Activated T-helper 17 cell treated with anti-CD3 and anti-CD28 coated beads, Interleukin-2, amount 50 U/mL, for 72 hours (primary cell): ENCODE data around the gene FTCD. TPM values are rescaled to one million over a fixed set of nuclear protein-coding genes. Genes with fewer than 3 reads are reported as not detected.
"Not testable (repeated sequence)": the region's sequence is repeated elsewhere in the genome, so short reads cannot be mapped to it uniquely, and the experiment has no call there.

Experiments
- ATAC-seq: fragments of 150-1000 bp; cut with Tn5 transposase; replicated peaks from 2 replicates; pipeline ENCODE4 v1.10.0; 2021; ENCODE audit warnings: mild to moderate bottlenecking, moderate library complexity
- H3K27ac Mint-ChIP-seq: one replicate; pipeline ENCODE4 v1.8.0; 2022; ENCODE audit warnings: mixed read lengths
- H3K27me3 Mint-ChIP-seq: one replicate; pipeline ENCODE4 v1.8.0; 2022; ENCODE audit warnings: mixed read lengths
- H3K36me3 Mint-ChIP-seq: one replicate; pipeline ENCODE4 v1.8.0; 2022; ENCODE audit warnings: low read depth, mild to moderate bottlenecking, mixed read lengths
- H3K4me1 Mint-ChIP-seq: one replicate; pipeline ENCODE4 v1.8.0; 2022; ENCODE audit warnings: mixed read lengths
- H3K4me3 Mint-ChIP-seq: one replicate; pipeline ENCODE4 v1.8.0; 2022; ENCODE audit warnings: mild to moderate bottlenecking, mixed read lengths
- H3K9me3 Mint-ChIP-seq: one replicate; pipeline ENCODE4 v1.8.0; 2022; ENCODE audit warnings: mixed read lengths
- total RNA-seq, 2 donors: library from RNA; stranded (reverse); gene quantifications; one replicate each; pipeline ENCODE4 v1.2.3, GENCODE V29; 2022

Gene FTCD
- total RNA-seq, 2 donors from 2014 or later: 0.24 TPM; not detected in 1

GRCh38 chr21:46181953-46182547 is 26.7 kb upstream of the FTCD start:
- Mint-ChIP-seq H3K36me3 (no peaks in the 10 kb centered on the region), H3K27ac (no peak overlapping the region), H3K9me3 (no peaks in the 10 kb centered on the region), H3K4me1 (no peaks in the 10 kb centered on the region), H3K4me3 (no peak overlapping the region), H3K27me3 (no peaks in the 10 kb centered on the region)
- ATAC-seq: no peak

GRCh38 chr21:46181436-46181835 is 26.1 kb upstream of the FTCD start:
- peaks cover under 1% of the 10 kb centered on the region for H3K9me3 Mint-ChIP-seq
- no peak overlapping the region for H3K4me3 Mint-ChIP-seq
- ATAC-seq: no peak
- H3K27ac Mint-ChIP-seq: no peak overlapping the region
- no peaks in the 10 kb centered on the region for H3K27me3 Mint-ChIP-seq
- H3K4me1 Mint-ChIP-seq: no peaks in the 10 kb centered on the region
- no peaks in the 10 kb centered on the region for H3K36me3 Mint-ChIP-seq

DNA sequence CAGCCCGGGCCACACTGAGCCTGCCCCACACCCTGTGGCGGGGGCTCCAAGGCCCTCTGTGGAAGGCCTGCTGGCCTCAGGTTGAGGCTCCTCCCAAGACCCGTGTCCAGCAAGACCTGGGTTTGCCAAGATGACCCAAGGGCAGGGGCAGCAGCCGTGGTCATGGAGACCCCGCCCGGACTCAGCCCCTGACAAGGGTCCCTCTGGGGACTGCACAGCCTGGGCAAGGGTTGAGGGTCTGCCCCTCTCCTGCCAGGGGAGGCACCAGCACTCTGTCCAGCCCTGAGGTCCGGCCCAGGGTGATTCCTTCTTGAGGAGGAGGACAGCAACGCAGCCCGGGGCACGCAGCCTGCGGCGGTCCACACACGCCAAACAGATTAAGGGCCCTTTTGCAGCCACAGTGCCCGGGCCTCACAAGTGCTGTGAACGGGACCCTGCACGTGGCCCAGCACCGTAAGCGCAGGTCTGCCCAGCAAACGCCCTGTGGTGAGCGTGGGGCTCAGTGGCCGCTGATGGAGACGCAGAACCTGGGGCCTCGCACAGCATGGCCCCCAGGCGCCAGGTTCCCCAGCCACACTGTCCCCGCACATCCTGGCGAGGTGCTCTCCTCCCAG is 25.5 kb upstream of the FTCD start:
- no peak for ATAC-seq
- Mint-ChIP-seq H3K36me3 (no peaks in the 10 kb centered on the region), H3K9me3 (peaks cover 3% of the 10 kb centered on the region), H3K27ac (no peak overlapping the region), H3K27me3 (peaks cover 3% of the 10 kb centered on the region), H3K4me3 (no peak overlapping the region), H3K4me1 (no peaks in the 10 kb centered on the region)

DNA sequence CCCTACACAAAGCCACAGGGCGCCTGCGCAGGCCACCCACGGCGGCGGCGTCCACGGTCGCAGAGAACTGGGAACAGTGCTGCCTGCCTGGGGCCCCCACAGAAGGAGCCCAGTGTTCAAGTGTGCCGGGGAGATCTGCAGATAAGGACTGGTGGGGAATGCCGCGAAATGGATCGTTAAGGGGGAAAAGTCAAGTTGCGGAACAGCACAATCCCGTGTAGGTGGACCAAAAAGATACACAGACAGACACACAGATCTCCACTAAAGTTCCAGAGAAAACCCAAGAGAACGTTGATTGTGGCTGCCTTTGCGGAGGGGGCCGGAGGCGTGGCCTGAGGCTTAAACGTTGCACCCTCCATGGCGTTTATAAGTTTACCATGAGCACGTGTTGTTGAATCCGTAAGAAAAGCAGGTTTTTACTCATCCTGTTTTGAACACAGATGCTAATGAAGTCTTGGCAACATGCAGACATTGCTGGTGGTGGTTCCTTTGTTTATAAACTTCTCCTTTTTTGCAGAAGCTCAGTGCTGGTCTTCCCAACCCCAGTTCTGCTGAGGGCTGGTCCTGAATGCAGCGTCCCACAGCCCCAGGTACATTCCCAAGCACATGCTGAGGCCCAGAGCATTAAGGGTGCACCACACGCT is 24.8 kb upstream of the FTCD start:
- Mint-ChIP-seq H3K4me3 (no peak overlapping the region), H3K9me3 (peaks cover 3% of the 10 kb centered on the region), H3K36me3 (no peaks in the 10 kb centered on the region), H3K27me3 (peaks cover 3% of the 10 kb centered on the region), H3K27ac (no peak overlapping the region), H3K4me1 (no peaks in the 10 kb centered on the region)
- ATAC-seq: no peak

- Mint-ChIP-seq H3K4me1 (no peaks in the 10 kb centered on the region), H3K27me3 (peaks cover 8% of the 10 kb centered on the region), H3K27ac (no peak overlapping the region), H3K36me3 (no peaks in the 10 kb centered on the region), H3K9me3 (peaks cover 8% of the 10 kb centered on the region), H3K4me3 (no peak overlapping the region)
- no peak for ATAC-seq
Measured at GRCh38 chr21:46179708-46180078, 24.3 kb upstream of the FTCD start.

DNA sequence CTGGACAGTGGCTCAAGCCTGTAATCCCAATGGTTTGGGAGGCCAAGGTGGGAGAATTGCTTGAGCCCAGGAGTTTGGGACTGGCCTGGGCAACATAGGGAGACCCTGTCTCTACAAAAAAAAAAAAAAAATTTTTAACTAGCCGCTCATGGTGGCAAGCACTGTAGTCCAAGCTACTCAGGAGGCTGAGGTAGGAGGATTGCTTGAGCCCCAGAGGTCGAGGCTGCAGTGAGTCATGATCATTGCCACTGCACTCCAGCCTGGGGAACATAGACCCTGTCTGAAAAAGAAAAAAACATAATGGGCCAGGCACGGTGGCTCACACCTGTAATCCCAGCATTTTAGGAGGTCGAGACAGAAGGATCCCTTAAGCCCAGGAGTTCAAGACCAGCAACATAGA is 23.6 kb upstream of the FTCD start:
- Mint-ChIP-seq H3K4me3 (no peak overlapping the region), H3K27ac (no peak overlapping the region), H3K27me3 (peaks cover 13% of the 10 kb centered on the region), H3K4me1 (no peaks in the 10 kb centered on the region), H3K36me3 (no peaks in the 10 kb centered on the region), H3K9me3 (peaks cover 13% of the 10 kb centered on the region)
- no peak for ATAC-seq

DNA sequence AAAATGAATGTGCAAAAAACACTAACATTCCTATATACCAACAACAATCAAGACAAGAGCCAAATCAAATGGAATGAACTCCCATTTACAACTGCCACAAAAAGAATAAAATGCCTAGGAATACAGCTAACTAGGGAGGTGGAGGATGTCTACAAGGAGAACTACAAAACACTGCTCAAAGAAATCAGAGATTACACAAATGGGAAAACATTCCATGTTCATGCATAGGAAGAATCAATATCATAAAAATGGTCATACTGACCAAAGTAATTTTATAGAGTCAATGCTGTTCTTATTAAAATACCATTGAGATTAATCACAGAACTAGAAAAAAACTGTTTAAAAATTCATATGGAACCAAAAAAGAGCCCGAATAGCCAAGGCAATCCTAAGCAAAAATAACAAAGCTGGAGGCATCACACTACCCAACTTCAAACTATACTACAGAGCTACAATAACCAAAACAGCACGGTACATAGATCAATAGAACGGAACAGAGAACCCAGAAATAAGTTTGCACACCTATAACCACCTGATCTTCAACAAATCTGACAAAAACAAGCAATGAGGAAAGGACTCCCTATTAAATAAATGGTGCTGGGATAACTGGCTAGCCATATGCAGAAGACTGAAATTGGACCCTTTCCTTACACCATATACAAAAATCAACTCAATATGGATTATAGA is 21.2 kb upstream of the FTCD start:
- H3K4me3 Mint-ChIP-seq, H3K27ac Mint-ChIP-seq, H3K36me3 Mint-ChIP-seq, H3K4me1 Mint-ChIP-seq, ATAC-seq: not testable (repeated sequence)
- Mint-ChIP-seq H3K9me3 (peaks cover 13% of the 10 kb centered on the region), H3K27me3 (peaks cover 13% of the 10 kb centered on the region)

DNA sequence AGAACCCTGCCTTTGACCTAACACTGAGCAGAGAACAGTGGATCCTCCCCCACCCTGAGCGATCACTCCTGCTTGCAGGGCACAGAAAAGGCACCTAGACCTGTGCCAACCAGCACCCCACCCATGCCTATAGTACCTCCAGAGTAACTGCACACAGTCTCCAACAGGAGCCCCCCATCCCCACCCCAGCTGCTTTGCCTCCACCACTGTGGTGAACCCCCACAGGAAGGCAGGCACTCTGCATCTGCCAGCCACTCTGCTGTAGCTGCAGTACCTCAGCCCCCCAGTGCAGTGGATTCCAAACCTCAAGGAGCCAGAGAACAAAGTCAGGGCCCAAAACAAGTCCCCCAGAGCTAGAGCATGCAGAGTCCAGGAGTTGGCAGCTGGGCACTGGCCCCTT is 18.2 kb upstream of the FTCD start:
- Mint-ChIP-seq H3K4me1 (no peaks in the 10 kb centered on the region), H3K9me3 (peaks cover 13% of the 10 kb centered on the region), H3K27me3 (peaks cover 13% of the 10 kb centered on the region), H3K27ac (no peak overlapping the region), H3K4me3 (no peak overlapping the region), H3K36me3 (no peaks in the 10 kb centered on the region)
- ATAC-seq: no peak

DNA sequence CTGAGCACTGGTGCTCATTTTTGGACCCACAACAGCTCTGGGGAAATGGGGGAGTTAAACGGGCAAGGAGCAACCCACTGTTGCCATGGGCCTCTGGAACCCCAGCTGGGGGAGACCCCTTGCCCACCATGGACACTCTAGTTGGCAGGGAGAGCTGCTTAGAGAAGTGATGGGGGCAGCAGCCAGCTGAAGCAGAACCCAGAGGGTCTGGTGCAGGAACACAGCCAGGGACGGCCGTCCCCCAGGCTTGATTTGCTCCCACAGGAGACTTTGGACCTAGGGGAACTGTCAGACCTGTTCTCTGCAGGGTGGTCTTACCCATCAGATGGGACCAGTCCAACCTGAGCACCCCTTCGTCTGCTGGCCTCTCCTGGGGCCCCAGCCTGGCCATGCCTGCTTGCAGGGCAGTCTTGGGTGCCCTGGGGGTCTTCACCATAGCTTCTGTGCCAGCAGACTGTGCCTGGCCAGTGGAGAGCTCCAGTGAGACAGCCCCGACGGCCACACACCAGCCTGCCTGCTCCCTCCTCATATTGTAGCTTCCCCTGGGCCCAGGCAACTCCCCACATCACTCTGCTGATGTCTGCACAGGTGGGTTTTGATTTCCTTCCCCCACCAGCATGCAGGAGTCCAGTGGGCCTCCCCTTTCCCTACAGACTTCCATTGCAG is 17.6 kb upstream of the FTCD start:
- Mint-ChIP-seq H3K9me3 (peaks cover 13% of the 10 kb centered on the region), H3K4me1 (no peaks in the 10 kb centered on the region), H3K27me3 (peaks cover 13% of the 10 kb centered on the region), H3K36me3 (no peaks in the 10 kb centered on the region), H3K4me3 (no peak overlapping the region), H3K27ac (no peak overlapping the region)
- no peak for ATAC-seq

GRCh38 chr21:46171996-46172862 is 16.9 kb upstream of the FTCD start:
- H3K27me3 Mint-ChIP-seq: peaks cover 13% of the 10 kb centered on the region
- peaks cover 13% of the 10 kb centered on the region for H3K9me3 Mint-ChIP-seq
- H3K27ac Mint-ChIP-seq: no peak overlapping the region
- no peak overlapping the region for H3K4me3 Mint-ChIP-seq
- ATAC-seq: no peak
- no peaks in the 10 kb centered on the region for H3K36me3 Mint-ChIP-seq
- H3K4me1 Mint-ChIP-seq: no peaks in the 10 kb centered on the region

DNA sequence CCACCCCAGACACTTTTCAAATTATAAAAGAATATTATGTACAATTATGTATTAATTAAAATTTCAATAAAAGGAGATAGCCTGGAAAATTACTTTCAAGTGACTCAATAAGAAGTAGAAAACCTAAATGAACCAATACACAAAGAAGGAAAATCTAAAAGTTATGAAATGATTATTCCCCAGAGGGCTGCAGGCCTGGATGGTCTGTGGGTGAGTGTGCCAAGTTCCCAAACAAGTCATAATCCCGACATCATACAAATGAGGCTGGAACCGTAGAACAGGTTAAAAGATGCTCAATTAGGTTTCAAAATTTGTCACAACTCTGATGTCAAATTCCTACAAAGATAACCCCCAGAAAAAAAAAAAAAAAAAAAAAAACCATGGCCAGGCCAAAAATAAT is 16.2 kb upstream of the FTCD start:
- Mint-ChIP-seq H3K36me3 (no peaks in the 10 kb centered on the region), H3K27ac (no peak overlapping the region), H3K9me3 (peaks cover 13% of the 10 kb centered on the region), H3K4me3 (no peak overlapping the region), H3K27me3 (peaks cover 13% of the 10 kb centered on the region), H3K4me1 (no peaks in the 10 kb centered on the region)
- ATAC-seq: no peak

DNA sequence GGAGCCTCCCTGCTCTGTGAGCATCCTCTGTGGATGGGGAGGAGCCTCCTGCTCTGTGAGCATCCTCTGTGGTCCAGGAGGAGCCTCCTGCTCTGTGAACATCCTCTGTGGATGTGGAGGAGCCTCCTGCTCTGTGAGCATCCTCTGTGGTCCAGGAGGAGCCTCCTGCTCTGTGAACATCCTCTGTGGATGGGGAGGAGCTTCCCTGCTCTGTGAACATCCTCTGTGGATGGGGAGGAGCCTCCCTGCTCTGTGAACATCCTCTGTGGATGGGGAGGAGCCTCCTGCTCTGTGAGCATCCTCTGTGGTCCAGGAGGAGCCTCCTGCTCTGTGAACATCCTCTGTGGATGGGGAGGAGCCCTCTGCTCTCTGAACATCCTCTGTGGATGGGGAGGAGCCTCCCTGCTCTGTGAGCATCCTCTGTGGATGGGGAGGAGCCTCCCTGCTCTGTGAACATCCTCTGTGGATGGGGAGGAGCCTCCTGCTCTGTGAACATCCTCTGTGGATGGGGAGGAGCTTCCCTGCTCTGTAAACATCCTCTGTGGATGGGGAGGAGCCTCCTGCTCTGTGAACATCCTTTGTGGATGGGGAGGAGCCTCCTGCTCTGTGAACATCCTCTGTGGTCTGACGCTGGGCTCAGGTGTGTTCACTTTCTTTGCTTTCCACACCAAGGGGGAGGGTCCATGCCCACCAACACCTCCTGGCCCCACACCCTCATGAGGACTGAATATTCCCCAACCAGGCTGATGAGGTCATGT is 15.2 kb upstream of the FTCD start:
- not testable (repeated sequence) for ATAC-seq, H3K9me3 Mint-ChIP-seq, H3K27me3 Mint-ChIP-seq, H3K4me3 Mint-ChIP-seq, H3K4me1 Mint-ChIP-seq, H3K36me3 Mint-ChIP-seq
- peak overlapping the region; percentile 66 for H3K27ac Mint-ChIP-seq

DNA sequence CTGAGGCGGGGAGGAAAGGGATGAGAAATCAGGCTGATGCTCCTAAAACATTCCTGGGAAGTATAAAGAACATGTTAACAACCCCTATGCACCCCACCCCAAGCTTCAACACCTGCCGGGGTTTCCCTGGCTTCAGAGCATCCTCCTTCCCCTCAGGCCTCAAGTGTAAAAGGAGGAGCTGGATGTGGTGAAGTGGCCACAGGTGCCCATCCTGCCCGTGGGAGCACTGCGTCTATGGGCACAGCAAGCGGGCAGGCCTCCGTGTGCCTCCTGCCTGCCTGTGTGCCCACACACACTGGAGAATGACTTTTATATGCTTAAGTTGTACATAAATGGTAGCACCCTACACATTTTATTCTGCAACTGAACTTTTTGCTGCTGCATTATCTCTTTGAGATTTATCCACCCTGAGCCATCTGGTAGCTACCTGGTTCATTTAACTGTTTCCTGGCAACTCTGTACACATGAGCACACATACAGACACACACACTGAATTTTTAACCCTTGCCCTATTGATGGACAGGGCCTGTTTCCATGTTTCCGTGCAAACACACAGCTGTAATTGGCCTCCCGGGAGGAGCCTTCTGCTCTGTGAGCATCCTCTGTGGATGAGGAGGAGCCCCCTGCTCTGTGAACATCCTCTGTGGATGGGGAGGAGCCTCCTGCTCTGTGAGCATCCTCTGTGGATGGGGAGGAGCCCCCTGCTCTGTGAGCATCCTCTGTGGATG is 13.4 kb upstream of the FTCD start:
- Mint-ChIP-seq H3K27ac (no peak overlapping the region), H3K9me3 (no peaks in the 10 kb centered on the region), H3K4me3 (no peak overlapping the region), H3K4me1 (no peaks in the 10 kb centered on the region), H3K36me3 (no peaks in the 10 kb centered on the region), H3K27me3 (no peaks in the 10 kb centered on the region)
- no peak for ATAC-seq
